ENCODE data around the gene CXCL5. TPM values are rescaled to one million over a fixed set of nuclear protein-coding genes. Genes with fewer than 3 reads are reported as not detected.

The CXCL5 gene
- total and polyA plus RNA-seq, 2 of the 13 experiments (the other 11 are each of a cell fraction or from before 2014, with no cell fraction given) = not detected

GRCh38 chr4:74032064-74032463 lies 33.6 kb upstream of the CXCL5 start:
- H3K27me3 ChIP-seq (ENCODE audit: control insufficient read depth in 1 of 2, insufficient read depth in 2 of 2, low read length in 2 of 2) = peaks cover 0 to 1% of the 10 kb centered on the region in 2 experiments; a peak in 1 of 5 replicates
- no peaks in the 10 kb centered on the region for H3K79me2 ChIP-seq (ENCODE audit: insufficient read depth, low read length)
- in situ Hi-C loops (cut with HindIII; ENCODE audit: extremely low pct_ligation_motif_present, low pct_unique_long_range_greater_than_20kb) = no loop called here
- DNase-seq (ENCODE audit: low spot score) (no peak), FAIRE-seq (no peak), ATAC-seq (no peak)
- no peak for TF ChIP-seq ZNF275 (CRISPR knock-in tag; IDR thresholded peaks at IDR 0.05; ENCODE audit: borderline replicate concordance)
- no peak for TF ChIP-seq TEAD3 (CRISPR knock-in tag; optimal IDR thresholded peaks at IDR 0.05; ENCODE audit: borderline replicate concordance)
- H3K9ac ChIP-seq (ENCODE audit: insufficient read depth, low read depth, low read length) = no peak overlapping the region
- no peak overlapping the region for H3K27ac ChIP-seq (ENCODE audit: extremely low read length, insufficient read depth, low read length)
- H3K4me3 ChIP-seq (replicated peaks in 1 of 3; ENCODE audit: insufficient read depth in 1 of 3, low read depth in 2 of 3, low read length in 3 of 3) = no peak overlapping the region
- intact Hi-C loops (cut with micrococcal nuclease; ENCODE audit: unreplicated experiment) = no loop called here
- no peaks in the 10 kb centered on the region for H3K9me3 ChIP-seq (ENCODE audit: low read length)
- CTCF ChIA-PET (ENCODE audit: low intra/inter-chr PET ratio, low total read pairs) = no interaction called here
- BruUV-seq (replicated peaks) = no TSS peak
- H2AFZ ChIP-seq (ENCODE audit: low read length) = no peak overlapping the region
- H3K36me3 ChIP-seq (replicated peaks in 1 of 2; ENCODE audit: control insufficient read depth in 1 of 2, insufficient read depth in 2 of 2, low read length in 2 of 2) = no peaks in the 10 kb centered on the region
- POLR2A ChIA-PET = no interaction called here
- H3K4me1 ChIP-seq (ENCODE audit: insufficient read depth, low read length) = no peaks in the 10 kb centered on the region
- H4K20me1 ChIP-seq (ENCODE audit: insufficient read depth, low read length) = no peaks in the 10 kb centered on the region
- H3K4me2 ChIP-seq (ENCODE audit: low read depth, low read length) = no peak overlapping the region

- ChIA-PET CTCF (ENCODE audit: low intra/inter-chr PET ratio, low total read pairs) (no interaction called here), POLR2A (no interaction called here)
- Histone ChIP-seq H3K27me3 (ENCODE audit: control insufficient read depth in 1 of 2, insufficient read depth in 2 of 2, low read length in 2 of 2) (no peaks in the 10 kb centered on the region; a peak in 1 of 5 replicates), H4K20me1 (ENCODE audit: insufficient read depth, low read length) (no peaks in the 10 kb centered on the region), H3K4me2 (ENCODE audit: low read depth, low read length) (no peak overlapping the region), H3K9ac (ENCODE audit: insufficient read depth, low read depth, low read length) (no peak overlapping the region), H2AFZ (ENCODE audit: low read length) (no peak overlapping the region), H3K27ac (ENCODE audit: extremely low read length, insufficient read depth, low read length) (no peak overlapping the region), H3K4me3 (replicated peaks in 1 of 3; ENCODE audit: insufficient read depth in 1 of 3, low read depth in 2 of 3, low read length in 3 of 3) (no peak overlapping the region), H3K4me1 (ENCODE audit: insufficient read depth, low read length) (no peaks in the 10 kb centered on the region), H3K79me2 (ENCODE audit: insufficient read depth, low read length) (no peaks in the 10 kb centered on the region), H3K9me3 (ENCODE audit: low read length) (no peaks in the 10 kb centered on the region), H3K36me3 (replicated peaks in 1 of 2; ENCODE audit: control insufficient read depth in 1 of 2, insufficient read depth in 2 of 2, low read length in 2 of 2) (no peaks in the 10 kb centered on the region)
- BruUV-seq (replicated peaks) = no TSS peak
- intact Hi-C loops (cut with micrococcal nuclease; ENCODE audit: unreplicated experiment) = no loop called here
- ATAC-seq = no peak
- no peak for FAIRE-seq
- DNase-seq (ENCODE audit: low spot score) = no peak
- in situ Hi-C loops (cut with HindIII; ENCODE audit: extremely low pct_ligation_motif_present, low pct_unique_long_range_greater_than_20kb) = no loop called here
- no peak for TF ChIP-seq ZBTB3 (CRISPR knock-in tag; IDR thresholded peaks at IDR 0.05; ENCODE audit: borderline replicate concordance, low read depth)
- no peak for TF ChIP-seq POLR2A (IDR thresholded peaks at IDR 0.05; ENCODE audit: insufficient read depth in 1 of 2, low read depth in 2 of 2, low read length in 2 of 2)
- TF ChIP-seq ATF1 (CRISPR knock-in tag; IDR thresholded peaks at IDR 0.05) = no peak
- TF ChIP-seq HBP1 (CRISPR knock-in tag; IDR thresholded peaks at IDR 0.05; ENCODE audit: low read depth) = no peak
- no peak for TF ChIP-seq ZBTB20 (CRISPR knock-in tag; IDR thresholded peaks at IDR 0.05; ENCODE audit: borderline replicate concordance, low read depth)
- TF ChIP-seq ZHX1 (CRISPR knock-in tag; IDR thresholded peaks at IDR 0.05; ENCODE audit: low read depth) = no peak
- TF ChIP-seq REL (CRISPR knock-in tag; conservative IDR thresholded peaks at IDR 0.05) = no peak
- TF ChIP-seq MBD4 (IDR thresholded peaks at IDR 0.05; ENCODE audit: borderline replicate concordance, low read length) = no peak
- no peak for TF ChIP-seq HOMEZ (CRISPR knock-in tag; IDR thresholded peaks at IDR 0.05; ENCODE audit: low read depth)
- no peak for TF ChIP-seq ZNF841 (CRISPR knock-in tag; IDR thresholded peaks at IDR 0.05; ENCODE audit: borderline replicate concordance)
Observed at GRCh38 chr4:74031576-74031975, 33.1 kb upstream of the CXCL5 start.
